CD4-positive, alpha-beta T cell treated with Interleukin-1 beta for 1 hour (primary cell): ENCODE data around the gene MISP3.
A peak's percentile ranks its signal among the peaks of the same experiment; 100 is the strongest.

ENCODE experiments used
- DNase-seq, 2 donors: peaks; one replicate each; pipeline ENCODE4 v3.0.0-alpha.2; 2020 to 2022

The MISP3 gene

GRCh38 chr19:14081797-14082674 is 9.4 kb downstream of the MISP3 start:
- peak; percentile 35 to 61 for DNase-seq

- no peak for DNase-seq
These were observed 10.0 kb downstream of the MISP3 start for GRCh38 chr19:14082675-14082960.

- no peak for DNase-seq
These were observed 12.9 kb downstream of the MISP3 start, which contains the start of gene C19orf67 for GRCh38 chr19:14085309-14085995. C19orf67 (minus strand) TSS chr19:14085783; CDS start chr19:14085627, 156 bp downstream.

GRCh38 chr19:14086098-14086497 is 13.5 kb downstream of the MISP3 start:
- DNase-seq, result no peak

- DNase-seq, result no peak
These were observed 16.2 kb downstream of the MISP3 start for GRCh38 chr19:14088634-14089411.

- peak in 1 of 2 donors; percentile 26 for DNase-seq
These were observed 16.8 kb downstream of the MISP3 start for GRCh38 chr19:14089412-14089661.

GRCh38 chr19:14089662-14090508 is 17.3 kb downstream of the MISP3 start:
- DNase-seq, result peak; percentile 44 to 48

- peak; percentile 89 for DNase-seq
These were observed 18.0 kb downstream of the MISP3 start, which contains the start of gene SAMD1 for GRCh38 chr19:14090509-14091080. SAMD1 (minus strand) TSS chr19:14090751.

- peak; percentile 63 to 71 for DNase-seq
These were observed 18.7 kb downstream of the MISP3 start for GRCh38 chr19:14091081-14091812.

- peak in 1 of 2 donors; percentile 55 for DNase-seq
These were observed 19.4 kb downstream of the MISP3 start for GRCh38 chr19:14091813-14092462.

GRCh38 chr19:14093117-14093823 is 20.7 kb downstream of the MISP3 start:
- DNase-seq, result no peak

GRCh38 chr19:14094854-14095253 is 22.3 kb downstream of the MISP3 start:
- DNase-seq, result no peak

GRCh38 chr19:14096272-14096992 is 23.8 kb downstream of the MISP3 start:
- no peak for DNase-seq

- no peak for DNase-seq
These were observed 25.1 kb downstream of the MISP3 start for GRCh38 chr19:14097532-14098151.

GRCh38 chr19:14101003-14101545 is 28.5 kb downstream of the MISP3 start:
- no peak for DNase-seq

- DNase-seq, result no peak
These were observed 29.6 kb downstream of the MISP3 start for GRCh38 chr19:14102102-14102696.

GRCh38 chr19:14102756-14103155 is 30.2 kb downstream of the MISP3 start:
- no peak for DNase-seq

- no peak for DNase-seq
These were observed 30.7 kb downstream of the MISP3 start for GRCh38 chr19:14103310-14103709.
